Fibroblast of lung (primary cell): ENCODE measurements around the gene CCR2. TPM values are rescaled to one million over a fixed set of nuclear protein-coding genes. Genes with fewer than 3 reads are reported as not detected.
"Not testable (repeated sequence)": the region's sequence is repeated elsewhere in the genome, so short reads cannot be mapped to it uniquely, and the experiment has no call there.

Experiments
- DNase-seq, 2 donors: peaks; one replicate each; pipeline versions ENCODE4 v3.0.0 to v3.0.0-alpha.2; 2010; ENCODE audit warnings: low read depth in 2 of 2
- H2AFZ ChIP-seq: 2 replicates; pipeline ENCODE4 v1.5.1; 2012; ENCODE audit warnings: low read length, control low read depth, inconsistent platforms
- H3K27ac ChIP-seq: 2 replicates; pipeline ENCODE4 v1.5.1; 2011; ENCODE audit warnings: low read length, control low read depth; ENCODE audit not compliant: insufficient read depth
- H3K27me3 ChIP-seq: 2 replicates; pipeline ENCODE4 v1.5.1; 2011; ENCODE audit warnings: mild to moderate bottlenecking, low read length; ENCODE audit not compliant: control insufficient read depth, insufficient read depth
- H3K36me3 ChIP-seq: 2 replicates; pipeline ENCODE4 v1.5.1; 2011; ENCODE audit warnings: low read length; ENCODE audit not compliant: control insufficient read depth, insufficient read depth
- H3K4me1 ChIP-seq: 2 replicates; pipeline ENCODE4 v1.5.1; 2011; ENCODE audit warnings: low read length; ENCODE audit not compliant: control insufficient read depth, insufficient read depth; ENCODE audit errors: extremely low read depth
- H3K4me2 ChIP-seq: 2 replicates; pipeline ENCODE4 v1.5.1; 2011; ENCODE audit warnings: low read length, control low read depth; ENCODE audit not compliant: insufficient read depth; ENCODE audit errors: extremely low read depth
- H3K4me3 ChIP-seq, 4 experiments: fragments of 200-600 bp in 1 of 4; sonication (generic) in 1 of 4; replicated peaks in 1 of 4; 2 replicates each; pipeline ENCODE4 v1.5.1; 2011 to 2016; ENCODE audit warnings: low read length in 4 of 4, low read depth in 3 of 4, mild to moderate bottlenecking in 3 of 4, control low read depth in 2 of 4, inconsistent platforms in 1 of 4, mixed read lengths in 1 of 4; ENCODE audit not compliant: insufficient read depth in 1 of 4; ENCODE audit errors: control extremely low read depth in 1 of 4
- H3K79me2 ChIP-seq: 2 replicates; pipeline ENCODE4 v1.5.1; 2012; ENCODE audit warnings: mild to moderate bottlenecking, low read length, inconsistent platforms; ENCODE audit not compliant: control insufficient read depth, insufficient read depth
- H3K9ac ChIP-seq: 2 replicates; pipeline ENCODE4 v1.5.1; 2011; ENCODE audit warnings: mild to moderate bottlenecking, low read length, control low read depth; ENCODE audit not compliant: insufficient read depth
- H3K9me3 ChIP-seq: 2 replicates; pipeline ENCODE4 v1.5.1; 2012; ENCODE audit warnings: low read depth, low read length; ENCODE audit not compliant: control insufficient read depth, insufficient read depth
- H4K20me1 ChIP-seq: 2 replicates; pipeline ENCODE4 v1.5.1; 2011; ENCODE audit warnings: low read length; ENCODE audit not compliant: control insufficient read depth, insufficient read depth; ENCODE audit errors: extremely low read depth
- EZH2 ChIP-seq: IDR thresholded peaks from 2 replicates; pipeline ENCODE4 v1.5.1; 2012; ENCODE audit warnings: low read length, control low read depth, mild to moderate bottlenecking; ENCODE audit errors: missing control alignments
- polyA plus RNA-seq, 2 donors: library from polyadenylated mRNA; depleted of rRNA in 1 of 2; stranded (reverse) in 1 of 2; unstranded in 1 of 2; fragments of >200 nt; gene quantifications; 2 replicates each; pipeline ENCODE4 v1.2.1, GENCODE V29; 2011 to 2012; ENCODE audit warnings: missing spikeins in 1 of 2
- total RNA-seq: library from RNA; depleted of rRNA; stranded (reverse); fragments of >200 nt; gene quantifications from 2 replicates; pipeline ENCODE4 v1.2.1, GENCODE V29; 2014
- TF ChIP-seq, protein P1 (sequence below), 2 donors: IDR thresholded peaks in 1 of 2; conservative IDR thresholded peaks in 1 of 2; 1 replicate in 1 of 2; 2 replicates in 1 of 2; pipeline ENCODE4 v1.5.1; 2011 to 2012; ENCODE audit warnings: low read length in 2 of 2, control low read depth in 1 of 2, inconsistent platforms in 1 of 2, low read depth in 1 of 2, mild to moderate bottlenecking in 1 of 2

CCR2 gene
- total and polyA plus RNA-seq, 2 donors (not counting 1 experiment from before 2014, with no cell fraction given), result under 0.01 TPM; not detected in 1

- no peaks in the 10 kb centered on the region for H3K9me3 ChIP-seq
- no peaks in the 10 kb centered on the region for H3K36me3 ChIP-seq
- DNase-seq, result no peak
- TF ChIP-seq EZH2, result no peak
- TF ChIP-seq, protein P1, sequence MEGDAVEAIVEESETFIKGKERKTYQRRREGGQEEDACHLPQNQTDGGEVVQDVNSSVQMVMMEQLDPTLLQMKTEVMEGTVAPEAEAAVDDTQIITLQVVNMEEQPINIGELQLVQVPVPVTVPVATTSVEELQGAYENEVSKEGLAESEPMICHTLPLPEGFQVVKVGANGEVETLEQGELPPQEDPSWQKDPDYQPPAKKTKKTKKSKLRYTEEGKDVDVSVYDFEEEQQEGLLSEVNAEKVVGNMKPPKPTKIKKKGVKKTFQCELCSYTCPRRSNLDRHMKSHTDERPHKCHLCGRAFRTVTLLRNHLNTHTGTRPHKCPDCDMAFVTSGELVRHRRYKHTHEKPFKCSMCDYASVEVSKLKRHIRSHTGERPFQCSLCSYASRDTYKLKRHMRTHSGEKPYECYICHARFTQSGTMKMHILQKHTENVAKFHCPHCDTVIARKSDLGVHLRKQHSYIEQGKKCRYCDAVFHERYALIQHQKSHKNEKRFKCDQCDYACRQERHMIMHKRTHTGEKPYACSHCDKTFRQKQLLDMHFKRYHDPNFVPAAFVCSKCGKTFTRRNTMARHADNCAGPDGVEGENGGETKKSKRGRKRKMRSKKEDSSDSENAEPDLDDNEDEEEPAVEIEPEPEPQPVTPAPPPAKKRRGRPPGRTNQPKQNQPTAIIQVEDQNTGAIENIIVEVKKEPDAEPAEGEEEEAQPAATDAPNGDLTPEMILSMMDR (conservative IDR thresholded peaks at IDR 0.05 in 1 of 2, IDR thresholded peaks at IDR 0.05 in 1 of 2; ENCODE audit: low read depth in 1 of 2, low read length in 2 of 2), result no peak
- H3K27me3 ChIP-seq, result no peaks in the 10 kb centered on the region
- no peaks in the 10 kb centered on the region for H3K79me2 ChIP-seq
- H4K20me1 ChIP-seq, result no peaks in the 10 kb centered on the region
- peaks cover 11% of the 10 kb centered on the region for H3K4me1 ChIP-seq
- no peak overlapping the region for H3K4me2 ChIP-seq
- no peak overlapping the region for H3K9ac ChIP-seq
- no peak overlapping the region for H2AFZ ChIP-seq
- H3K27ac ChIP-seq, result no peak overlapping the region
- no peak overlapping the region for H3K4me3 ChIP-seq
Measured at GRCh38 chr3:46400846-46401245, 46.9 kb downstream of the CCR2 start.

DNA sequence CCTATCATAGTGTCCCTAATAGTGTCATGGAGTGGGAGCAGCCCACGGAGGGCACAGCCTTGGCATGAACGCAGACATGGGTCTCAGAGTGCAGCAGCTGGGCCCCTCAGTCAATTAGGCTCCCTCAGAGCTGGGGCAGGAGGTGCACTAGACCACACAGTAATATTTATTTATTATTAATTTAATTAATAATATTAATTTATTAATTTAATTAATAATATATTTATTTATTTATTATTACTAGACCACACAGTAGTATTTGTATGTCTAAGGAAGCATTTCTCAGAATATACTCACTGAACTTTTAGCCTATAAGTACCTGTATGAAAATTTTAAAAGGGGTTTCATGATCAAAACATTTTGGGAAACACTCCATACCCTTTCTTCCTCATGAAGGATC lies 47.7 kb downstream of the CCR2 start:
- Histone ChIP-seq H3K27me3 (no peaks in the 10 kb centered on the region), H3K9ac (no peak overlapping the region), H2AFZ (no peak overlapping the region), H3K4me2 (no peak overlapping the region), H3K27ac (no peak overlapping the region), H3K4me3 (no peak overlapping the region), H4K20me1 (no peaks in the 10 kb centered on the region), H3K79me2 (no peaks in the 10 kb centered on the region), H3K4me1 (peaks cover 14% of the 10 kb centered on the region), H3K36me3 (no peaks in the 10 kb centered on the region), H3K9me3 (no peaks in the 10 kb centered on the region)
- no peak for DNase-seq
- no peak for TF ChIP-seq EZH2
- TF ChIP-seq, protein P1 (conservative IDR thresholded peaks at IDR 0.05 in 1 of 2, IDR thresholded peaks at IDR 0.05 in 1 of 2; ENCODE audit: low read depth in 1 of 2, low read length in 2 of 2), result no peak

DNA sequence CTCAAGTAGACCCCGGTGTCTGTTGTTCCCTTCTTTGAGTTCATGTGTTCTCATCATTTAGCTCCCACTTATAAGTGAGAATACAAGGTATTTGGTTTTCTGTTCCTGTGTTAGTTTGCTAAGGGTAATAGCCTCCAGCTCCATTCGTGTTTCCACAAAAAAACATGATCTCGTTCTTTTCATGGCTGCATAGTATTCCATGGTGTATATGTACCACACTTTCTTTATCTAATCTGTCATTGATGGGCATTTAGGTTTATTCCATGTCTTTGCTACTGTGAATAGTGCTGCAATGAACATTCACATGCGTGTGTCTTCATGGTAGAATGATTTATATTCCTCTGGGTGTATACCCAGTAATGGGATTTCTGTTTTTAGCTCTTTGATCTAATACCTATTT lies 49.0 kb downstream of the CCR2 start:
- not testable (repeated sequence) for H3K4me3 ChIP-seq, DNase-seq, H3K36me3 ChIP-seq, H3K9ac ChIP-seq, H3K4me2 ChIP-seq, H3K9me3 ChIP-seq, H3K79me2 ChIP-seq, H3K27me3 ChIP-seq, H3K27ac ChIP-seq, H4K20me1 ChIP-seq, H2AFZ ChIP-seq
- peaks cover 25% of the 10 kb centered on the region for H3K4me1 ChIP-seq
